ENCODE measurements around the gene STAT4.

STAT4 gene

DNA sequence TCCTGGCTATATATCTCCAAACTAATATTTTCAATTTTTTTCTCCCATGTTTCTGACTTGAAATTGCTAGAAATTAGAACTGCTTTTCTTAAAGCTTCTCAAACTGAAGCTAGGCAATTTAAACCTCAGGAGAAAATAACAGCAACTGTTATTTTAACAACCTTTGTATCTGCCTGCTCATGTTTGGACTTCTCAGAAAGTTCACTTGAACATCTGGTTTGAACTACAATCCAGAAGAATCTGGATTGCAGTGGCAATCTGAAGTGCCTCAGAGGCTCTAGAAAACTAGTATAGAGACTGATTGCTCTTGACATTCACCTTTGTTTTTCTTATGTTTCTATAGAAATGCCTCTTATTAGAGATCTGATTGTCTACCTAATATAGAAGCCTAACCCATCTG, 64.1 kb downstream of the STAT4 start:
- no peak for DNase-seq (ENCODE audit: low read depth in 1 of 2, low spot score in 1 of 2)

DNA sequence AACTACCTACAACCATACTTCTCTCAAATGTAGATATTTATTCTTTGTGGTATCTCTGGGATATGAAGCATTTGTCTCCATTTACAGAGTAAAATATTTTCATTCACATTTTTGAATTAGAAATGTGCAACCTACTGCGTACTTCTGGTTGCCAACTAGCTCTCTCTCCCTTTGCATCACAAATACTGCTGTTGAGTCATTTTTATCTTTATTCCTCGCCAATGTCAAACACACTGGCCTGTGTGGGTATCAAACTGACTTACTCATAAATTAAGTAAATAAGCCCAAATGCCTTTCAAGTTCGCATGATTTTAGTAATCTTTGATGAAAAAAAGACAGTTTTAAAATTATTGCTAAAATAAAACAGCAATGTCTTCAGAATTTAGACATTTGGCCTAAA, 67.3 kb downstream of the STAT4 start:
- DNase-seq (ENCODE audit: low read depth in 1 of 2, low spot score in 1 of 2) = no peak

DNA sequence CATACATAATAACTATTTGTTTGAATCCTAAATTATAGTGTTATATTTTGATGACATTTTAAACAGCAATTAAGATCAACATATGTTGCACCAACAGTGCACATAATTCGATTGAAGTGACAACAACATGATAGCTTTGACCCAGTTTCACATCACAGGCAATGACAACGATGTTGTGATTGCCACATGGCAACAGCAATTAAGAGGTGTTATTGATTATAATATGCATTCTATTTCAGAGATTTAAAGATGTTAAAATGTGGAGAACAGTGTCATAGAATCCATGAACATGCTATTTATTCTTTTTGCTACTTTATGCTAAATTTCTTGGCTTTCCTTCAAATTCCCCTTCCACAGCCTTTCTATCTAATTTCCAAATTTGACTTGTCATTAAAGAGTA, 68.5 kb downstream of the STAT4 start:
- DNase-seq (ENCODE audit: low read depth in 1 of 2, low spot score in 1 of 2) = no peak

- DNase-seq (ENCODE audit: low read depth in 1 of 2, low spot score in 1 of 2) = no peak
Observed at GRCh38 chr2:191081411-191082155, 69.2 kb downstream of the STAT4 start.

DNA sequence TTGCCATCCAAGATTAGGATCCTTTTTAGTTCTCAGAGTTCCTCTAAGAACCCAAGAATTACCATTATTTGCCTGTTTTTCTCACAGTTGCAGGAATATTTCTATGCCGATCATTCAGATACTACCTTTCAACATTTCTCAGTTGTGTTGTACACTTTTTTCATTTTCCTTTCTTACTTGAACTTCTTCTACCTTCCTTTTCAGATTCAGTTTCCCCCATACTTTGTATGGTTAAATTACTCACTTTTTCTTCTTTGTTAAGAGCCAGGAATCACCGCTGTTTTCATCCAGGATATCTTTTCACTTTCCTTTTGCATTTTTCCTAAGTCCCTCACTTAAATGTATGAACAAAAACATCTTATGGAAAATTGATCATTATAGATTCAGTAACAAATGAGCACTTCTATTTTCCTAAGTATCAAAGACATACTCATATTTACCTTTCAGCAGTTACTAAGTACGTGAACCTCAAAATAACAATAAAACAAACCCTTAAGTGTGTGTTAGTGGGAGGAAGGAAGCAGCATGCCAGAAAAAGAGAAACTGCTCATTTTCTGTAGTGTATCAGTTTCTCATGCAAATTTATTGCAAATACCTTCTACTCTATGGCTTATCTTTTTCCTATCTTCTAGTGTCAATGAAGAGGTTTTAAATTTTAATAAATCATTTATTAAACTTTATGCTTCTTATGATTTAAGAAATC, 72.5 kb downstream of the STAT4 start:
- no peak for DNase-seq (ENCODE audit: low read depth in 1 of 2, low spot score in 1 of 2)

GRCh38 chr2:191070276-191070675, 80.5 kb downstream of the STAT4 start:
- DNase-seq (ENCODE audit: low read depth in 1 of 2, low spot score in 1 of 2) = no peak

GRCh38 chr2:191069606-191070005, 81.2 kb downstream of the STAT4 start:
- DNase-seq (ENCODE audit: low read depth in 1 of 2, low spot score in 1 of 2) = no peak

DNA sequence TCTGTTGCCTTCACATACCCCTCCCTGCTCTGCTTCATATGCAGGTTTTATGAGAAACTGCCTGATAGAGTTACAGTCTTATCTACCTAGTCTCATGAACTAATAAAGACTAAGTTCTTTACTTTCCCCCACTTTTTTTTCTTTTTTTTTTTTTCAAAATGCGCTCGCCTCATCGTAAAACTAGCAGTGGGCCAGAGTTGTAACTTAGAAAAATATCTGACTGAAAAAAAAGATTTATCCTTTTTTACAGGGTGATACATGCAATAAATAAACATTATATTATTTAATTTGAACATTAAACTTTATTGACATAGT, 83.9 kb downstream of the STAT4 start:
- no peak for DNase-seq (ENCODE audit: low read depth in 1 of 2, low spot score in 1 of 2)

DNA sequence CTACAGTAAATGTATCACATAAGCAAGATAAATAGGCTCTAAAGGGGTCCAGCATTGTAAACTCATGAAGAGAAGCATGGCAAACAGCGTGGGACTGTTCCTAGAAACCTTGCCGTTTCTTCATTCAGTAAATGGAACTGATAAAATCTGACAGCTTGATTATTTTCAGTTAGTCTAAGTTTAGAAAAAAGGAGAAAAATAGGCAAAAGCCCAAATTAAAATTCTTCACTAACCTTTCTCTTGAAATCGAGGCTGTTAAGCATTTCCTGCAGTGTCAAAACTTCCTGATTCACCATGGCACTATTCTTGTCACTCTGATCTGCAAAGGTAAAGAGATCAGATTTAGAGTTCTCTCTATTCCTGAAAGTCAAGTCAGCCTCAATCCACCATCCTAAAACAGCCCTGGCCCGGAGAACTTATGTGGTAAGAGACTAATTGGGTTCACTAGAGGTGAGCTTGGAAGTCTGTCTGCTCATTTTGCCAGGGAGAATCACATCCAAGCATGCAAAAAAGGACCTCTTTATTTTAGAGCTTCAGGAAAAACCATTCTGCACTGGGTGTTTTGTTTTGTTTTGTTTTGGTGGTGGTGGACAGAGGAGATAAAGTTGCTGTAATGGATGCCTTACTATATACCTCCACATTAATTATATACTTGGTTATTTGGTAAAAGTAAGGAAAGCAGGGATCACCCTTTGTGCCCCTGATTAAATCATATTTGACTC, 84.4 kb downstream of the STAT4 start:
- no peak for DNase-seq (ENCODE audit: low read depth in 1 of 2, low spot score in 1 of 2)

GRCh38 chr2:191065785-191066184, 85.0 kb downstream of the STAT4 start:
- DNase-seq (ENCODE audit: low read depth in 1 of 2, low spot score in 1 of 2) = no peak

GRCh38 chr2:191064590-191064989, 86.2 kb downstream of the STAT4 start:
- no peak for DNase-seq (ENCODE audit: low read depth in 1 of 2, low spot score in 1 of 2)

- DNase-seq (ENCODE audit: low read depth in 1 of 2, low spot score in 1 of 2) = no peak
Observed at GRCh38 chr2:191063584-191063983, 87.2 kb downstream of the STAT4 start.

DNA sequence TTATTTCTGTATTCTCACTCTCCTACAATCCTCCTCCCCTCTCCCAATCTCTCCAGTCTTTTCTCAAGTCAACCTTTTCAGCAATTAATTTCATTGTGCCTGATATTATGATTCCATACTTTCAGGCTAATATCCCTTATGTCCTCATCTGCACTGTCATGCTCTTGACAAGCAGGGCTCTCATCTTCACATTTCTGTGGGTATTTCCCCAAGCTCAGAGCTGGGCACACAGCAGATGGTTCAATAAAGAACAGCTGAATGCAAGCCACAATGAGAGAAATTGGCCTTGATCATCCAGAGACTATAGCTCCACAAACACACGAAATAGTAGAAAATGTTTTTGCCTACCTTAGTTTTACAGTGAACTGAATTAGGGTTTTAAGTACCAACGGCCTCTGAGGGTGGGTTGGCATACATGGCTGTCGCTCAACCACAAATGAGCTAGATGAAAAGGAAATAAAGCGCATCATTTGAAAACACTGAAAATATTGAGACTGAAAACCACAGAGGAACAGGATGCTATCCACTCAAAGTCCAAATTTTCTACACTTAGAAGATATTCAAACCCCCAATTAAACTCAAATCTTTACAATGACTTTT, 89.3 kb downstream of the STAT4 start:
- DNase-seq (ENCODE audit: low read depth in 1 of 2, low spot score in 1 of 2) = no peak

DNA sequence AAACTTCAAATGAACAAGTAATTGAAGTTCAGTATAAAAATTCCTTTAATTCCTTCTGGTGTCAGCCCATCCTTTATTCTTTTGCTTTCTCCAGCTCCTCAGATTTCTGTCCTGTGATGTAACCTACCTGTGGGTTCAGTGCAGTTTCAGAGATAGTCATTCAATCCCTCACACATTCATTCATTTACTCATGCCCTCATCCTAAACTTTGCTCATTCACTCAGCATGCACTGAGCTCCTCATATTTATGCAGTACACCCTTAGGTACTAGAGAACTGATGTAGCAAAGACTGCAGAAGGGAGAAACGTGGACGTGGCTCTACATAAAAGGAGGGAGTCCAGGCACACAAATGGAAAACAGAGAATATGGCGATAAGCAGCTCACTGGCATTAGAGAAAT, 91.5 kb downstream of the STAT4 start:
- no peak for DNase-seq (ENCODE audit: low read depth in 1 of 2, low spot score in 1 of 2)

DNA sequence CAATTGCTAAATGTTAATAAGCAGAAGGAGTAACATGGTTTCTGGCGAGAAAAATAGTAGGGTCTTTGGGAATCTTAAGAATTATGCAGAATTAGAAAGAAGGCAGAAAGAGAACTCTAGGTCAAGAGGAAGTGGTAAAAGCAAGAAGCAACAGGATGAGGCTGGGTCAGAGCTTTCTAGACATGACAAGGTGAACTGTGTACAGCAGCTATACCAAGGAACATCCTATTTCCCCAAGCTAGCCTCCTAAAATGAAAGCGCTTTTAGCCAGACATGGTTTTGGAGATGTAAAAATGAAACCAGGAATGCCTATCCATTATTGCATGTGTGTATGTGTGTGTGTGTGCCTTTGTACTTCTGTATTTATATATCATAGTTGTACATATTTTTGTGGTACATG, 94.6 kb downstream of the STAT4 start:
- no peak for DNase-seq (ENCODE audit: low read depth in 1 of 2, low spot score in 1 of 2)

- DNase-seq (ENCODE audit: low read depth in 1 of 2, low spot score in 1 of 2) = no peak
Observed at GRCh38 chr2:191053256-191053655, 97.5 kb downstream of the STAT4 start.

- no peak for DNase-seq (ENCODE audit: low read depth in 1 of 2, low spot score in 1 of 2)
Observed at GRCh38 chr2:191051825-191052778, 98.7 kb downstream of the STAT4 start.

GRCh38 chr2:191051177-191051576, 99.6 kb downstream of the STAT4 start:
- no peak for DNase-seq (ENCODE audit: low read depth in 1 of 2, low spot score in 1 of 2)

DNA sequence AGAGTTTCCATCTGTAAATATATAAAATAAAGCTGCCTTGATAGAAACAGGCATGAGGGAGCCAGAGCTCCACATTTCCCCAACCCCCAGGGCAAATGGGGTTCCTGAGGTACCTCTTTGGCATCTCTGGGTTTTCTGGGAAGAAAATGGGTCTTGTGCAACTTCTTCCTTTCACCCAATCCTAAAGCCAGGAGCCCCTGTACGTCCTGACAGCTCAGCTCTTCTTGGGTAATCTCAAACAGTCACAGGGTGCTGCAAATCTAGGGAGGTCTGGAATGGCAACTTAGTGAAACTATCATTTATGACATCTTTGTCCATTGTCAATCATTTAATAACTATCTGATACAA, 100.2 kb downstream of the STAT4 start:
- no peak for DNase-seq (ENCODE audit: low read depth in 1 of 2, low spot score in 1 of 2)

DNA sequence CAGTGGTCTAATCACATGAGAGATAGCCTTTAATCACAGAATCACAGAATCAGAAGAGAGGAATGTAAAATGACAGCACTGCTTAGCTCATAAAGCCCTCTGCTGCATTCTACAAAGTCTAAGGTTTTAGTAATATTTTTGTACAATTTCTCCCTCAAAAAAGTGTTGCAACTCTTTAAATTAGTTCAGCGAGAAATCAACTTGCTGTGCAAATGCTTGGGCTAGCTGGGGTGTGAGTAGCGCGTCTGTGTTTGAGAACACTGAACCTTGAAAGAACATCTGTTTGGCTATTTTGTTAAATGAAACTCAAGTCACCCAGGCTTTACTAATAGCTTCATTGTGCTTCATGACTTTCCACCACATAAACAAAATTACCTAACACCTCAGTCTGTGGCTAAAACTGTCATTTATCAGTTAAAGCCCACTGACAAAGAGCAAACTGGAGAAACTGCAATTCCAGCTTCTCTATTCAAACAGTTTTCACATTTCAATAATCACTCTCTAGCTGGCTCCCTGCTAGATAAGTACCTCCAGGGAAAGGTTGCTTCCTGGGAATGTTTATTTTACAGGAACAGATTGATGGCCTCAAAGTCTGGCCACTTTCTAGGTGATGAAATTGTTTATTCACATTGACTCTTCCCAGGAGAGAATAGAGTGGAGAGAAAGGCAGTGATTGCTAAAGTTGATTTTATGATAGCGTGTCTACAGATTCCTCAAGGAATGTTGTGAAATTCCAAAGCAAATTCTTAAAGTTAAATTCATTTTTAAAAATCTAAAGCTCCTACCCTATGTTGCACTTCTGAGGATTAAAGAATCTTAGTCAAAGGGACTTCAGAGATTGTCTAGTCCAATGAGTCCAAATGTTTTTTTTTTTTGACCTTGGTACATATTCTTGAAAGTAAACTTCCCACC, 100.8 kb downstream of the STAT4 start:
- no peak for DNase-seq (ENCODE audit: low read depth in 1 of 2, low spot score in 1 of 2)

All from activated CD4-positive, alpha-beta T cell treated with anti-CD3 and anti-CD28 coated beads, Interleukin-2, amount 50 U/mL, for 24 hours (primary cell).